ENCODE data around the gene CBLIF. TPM values are rescaled to one million over a fixed set of nuclear protein-coding genes. Genes with fewer than 3 reads are reported as not detected.
"Not testable (repeated sequence)": the region's sequence is repeated elsewhere in the genome, so short reads cannot be mapped to it uniquely, and the experiment has no call there.

Gene CBLIF
- total RNA-seq, 2 experiments from 2014 or later: not detected

GRCh38 chr11:59842316-59842715 is 3.0 kb downstream of the CBLIF start:
- Mint-ChIP-seq H3K27ac (no peak overlapping the region), H3K9me3 (no peaks in the 10 kb centered on the region), H3K4me1 (ENCODE audit: low read depth) (no peaks in the 10 kb centered on the region), H3K27me3 (no peaks in the 10 kb centered on the region), H3K36me3 (no peaks in the 10 kb centered on the region), H3K4me3 (no peak overlapping the region)
- ChIA-PET POLR2A (no interaction called here), CTCF (no interaction called here)
- intact Hi-C loops (cut with micrococcal nuclease): no loop called here
- DNase-seq: no peak

- H3K4me3 Mint-ChIP-seq: no peak overlapping the region
- no peak for DNase-seq
- H3K4me1 Mint-ChIP-seq (ENCODE audit: low read depth): no peaks in the 10 kb centered on the region
- H3K27me3 Mint-ChIP-seq: no peaks in the 10 kb centered on the region
- intact Hi-C loops (cut with micrococcal nuclease): no loop called here
- CTCF ChIA-PET: no interaction called here
- POLR2A ChIA-PET: interaction anchor here (0.6 kb wide), 1 partner anchor 985 kb away, joined by 3 read pairs; no protein-coding TSS in a partner anchor
- no peaks in the 10 kb centered on the region for H3K9me3 Mint-ChIP-seq
- H3K36me3 Mint-ChIP-seq: no peaks in the 10 kb centered on the region
- H3K27ac Mint-ChIP-seq: no peak overlapping the region
These were observed 3.8 kb downstream of the CBLIF start for GRCh38 chr11:59841514-59841913.

- ChIA-PET POLR2A (no interaction called here), CTCF (no interaction called here)
- Mint-ChIP-seq H3K27ac (no peak overlapping the region), H3K36me3 (no peaks in the 10 kb centered on the region), H3K9me3 (no peaks in the 10 kb centered on the region), H3K27me3 (peaks cover under 1% of the 10 kb centered on the region), H3K4me1 (ENCODE audit: low read depth) (no peaks in the 10 kb centered on the region), H3K4me3 (no peak overlapping the region)
- DNase-seq: no peak
- intact Hi-C loops (cut with micrococcal nuclease): no loop called here
These were observed 5.7 kb downstream of the CBLIF start for GRCh38 chr11:59839615-59840014.

GRCh38 chr11:59833602-59834001 is 11.7 kb downstream of the CBLIF start:
- DNase-seq: no peak
- Mint-ChIP-seq H3K4me3 (no peak overlapping the region), H3K36me3 (no peaks in the 10 kb centered on the region), H3K27me3 (peaks cover 2% of the 10 kb centered on the region), H3K9me3 (no peaks in the 10 kb centered on the region), H3K4me1 (ENCODE audit: low read depth) (peaks cover 3% of the 10 kb centered on the region), H3K27ac (no peak overlapping the region)
- CTCF ChIA-PET: no interaction called here
- intact Hi-C loops (cut with micrococcal nuclease): no loop called here
- POLR2A ChIA-PET: no interaction called here

GRCh38 chr11:59829358-59829757 is 15.9 kb downstream of the CBLIF start:
- DNase-seq: no peak
- intact Hi-C loops (cut with micrococcal nuclease): no loop called here
- Mint-ChIP-seq H3K4me3 (no peak overlapping the region), H3K36me3 (no peaks in the 10 kb centered on the region), H3K9me3 (no peaks in the 10 kb centered on the region), H3K27me3 (no peaks in the 10 kb centered on the region), H3K27ac (no peak overlapping the region), H3K4me1 (ENCODE audit: low read depth) (peaks cover 3% of the 10 kb centered on the region)
- CTCF ChIA-PET: interaction anchor here (0.6 kb wide), 1 partner anchor 268 kb away, joined by 4 read pairs; no protein-coding TSS in a partner anchor
- POLR2A ChIA-PET: no interaction called here

- no peaks in the 10 kb centered on the region for H3K36me3 Mint-ChIP-seq
- H3K4me3 Mint-ChIP-seq: no peak overlapping the region
- peak; percentile 17 for DNase-seq
- ChIA-PET CTCF (interaction anchor here (0.7 to 4.0 kb wide), 10 partner anchors 13 to 687 kb away, joined by 3 to 27 read pairs (median 3); partner anchors contain the start of gene MRPL16), POLR2A (no interaction called here)
- no peaks in the 10 kb centered on the region for H3K27me3 Mint-ChIP-seq
- H3K27ac Mint-ChIP-seq: no peak overlapping the region
- H3K4me1 Mint-ChIP-seq (ENCODE audit: low read depth): peaks cover 8% of the 10 kb centered on the region
- no peaks in the 10 kb centered on the region for H3K9me3 Mint-ChIP-seq
- intact Hi-C loops (cut with micrococcal nuclease): loop anchor here (1.0 to 5.0 kb wide), 3 partner anchors 96 to 370 kb away; no protein-coding TSS in a partner anchor
These were observed 22.2 kb downstream of the CBLIF start for GRCh38 chr11:59822989-59823566.

- peaks cover 11% of the 10 kb centered on the region for H3K4me1 Mint-ChIP-seq (ENCODE audit: low read depth)
- CTCF ChIA-PET: interaction anchor here (2.7 kb wide), 1 partner anchor 100 kb away, joined by 9 read pairs; no protein-coding TSS in a partner anchor
- H3K4me3 Mint-ChIP-seq: no peak overlapping the region
- no peaks in the 10 kb centered on the region for H3K9me3 Mint-ChIP-seq
- no peaks in the 10 kb centered on the region for H3K27me3 Mint-ChIP-seq
- POLR2A ChIA-PET: no interaction called here
- DNase-seq: no peak
- intact Hi-C loops (cut with micrococcal nuclease): no loop called here
- H3K36me3 Mint-ChIP-seq: no peaks in the 10 kb centered on the region
- H3K27ac Mint-ChIP-seq: no peak overlapping the region
These were observed 26.7 kb downstream of the CBLIF start for GRCh38 chr11:59818572-59818971.

GRCh38 chr11:59816434-59816833 is 28.9 kb downstream of the CBLIF start:
- intact Hi-C loops (cut with micrococcal nuclease); H3K4me1 Mint-ChIP-seq (ENCODE audit: low read depth); DNase-seq; H3K9me3 Mint-ChIP-seq; H3K27me3 Mint-ChIP-seq; H3K4me3 Mint-ChIP-seq; H3K36me3 Mint-ChIP-seq; H3K27ac Mint-ChIP-seq; CTCF ChIA-PET; POLR2A ChIA-PET: not testable (repeated sequence)

GRCh38 chr11:59815754-59816153 is 29.5 kb downstream of the CBLIF start:
- POLR2A ChIA-PET: no interaction called here
- no peak overlapping the region for H3K27ac Mint-ChIP-seq
- no peaks in the 10 kb centered on the region for H3K9me3 Mint-ChIP-seq
- H3K4me3 Mint-ChIP-seq: no peak overlapping the region
- no peak for DNase-seq
- no peaks in the 10 kb centered on the region for H3K36me3 Mint-ChIP-seq
- CTCF ChIA-PET: no interaction called here
- H3K27me3 Mint-ChIP-seq: no peaks in the 10 kb centered on the region
- H3K4me1 Mint-ChIP-seq (ENCODE audit: low read depth): peaks cover 12% of the 10 kb centered on the region
- intact Hi-C loops (cut with micrococcal nuclease): no loop called here

- Mint-ChIP-seq H3K4me1 (ENCODE audit: low read depth) (peaks cover 19% of the 10 kb centered on the region), H3K27me3 (no peaks in the 10 kb centered on the region), H3K36me3 (peaks cover 2% of the 10 kb centered on the region), H3K9me3 (no peaks in the 10 kb centered on the region), H3K4me3 (peak overlapping the region; percentile 35), H3K27ac (peak overlapping the region; percentile 25)
- ChIA-PET CTCF (interaction anchor here (0.6 kb wide), 1 partner anchor 12 kb away, joined by 3 read pairs; no protein-coding TSS in a partner anchor), POLR2A (no interaction called here)
- no peak for DNase-seq
- intact Hi-C loops (cut with micrococcal nuclease): loop anchor here (5.0 kb wide), 2 partner anchors 197 to 262 kb away; partner anchors contain the start of gene OSBP
These were observed 31.3 kb downstream of the CBLIF start for GRCh38 chr11:59814021-59814420.

GRCh38 chr11:59813364-59813763 is 31.9 kb downstream of the CBLIF start:
- peaks cover 20% of the 10 kb centered on the region for H3K4me1 Mint-ChIP-seq (ENCODE audit: low read depth)
- no peaks in the 10 kb centered on the region for H3K9me3 Mint-ChIP-seq
- ChIA-PET POLR2A (no interaction called here), CTCF (interaction anchor here (0.6 kb wide), 1 partner anchor 12 kb away, joined by 3 read pairs; no protein-coding TSS in a partner anchor)
- intact Hi-C loops (cut with micrococcal nuclease): loop anchor here (5.0 kb wide), 2 partner anchors 196 to 261 kb away; partner anchors contain the start of gene OSBP
- DNase-seq: no peak
- H3K27ac Mint-ChIP-seq: no peak overlapping the region
- H3K27me3 Mint-ChIP-seq: no peaks in the 10 kb centered on the region
- H3K4me3 Mint-ChIP-seq: no peak overlapping the region
- peaks cover 3% of the 10 kb centered on the region for H3K36me3 Mint-ChIP-seq

GRCh38 chr11:59812220-59812619 is 33.1 kb downstream of the CBLIF start:
- ChIA-PET POLR2A (no interaction called here), CTCF (interaction anchor here (0.6 to 5.9 kb wide), 2 partner anchors 58 to 90 kb away, joined by 5 to 54 read pairs; partner anchors contain the start of gene STX3)
- H3K36me3 Mint-ChIP-seq: peaks cover 7% of the 10 kb centered on the region
- H3K4me1 Mint-ChIP-seq (ENCODE audit: low read depth): peaks cover 20% of the 10 kb centered on the region
- no peaks in the 10 kb centered on the region for H3K9me3 Mint-ChIP-seq
- no peak overlapping the region for H3K4me3 Mint-ChIP-seq
- no peaks in the 10 kb centered on the region for H3K27me3 Mint-ChIP-seq
- no peak for DNase-seq
- H3K27ac Mint-ChIP-seq: no peak overlapping the region
- intact Hi-C loops (cut with micrococcal nuclease): loop anchor here (5.0 kb wide), 2 partner anchors 195 to 260 kb away; partner anchors contain the start of gene OSBP

- peaks cover 16% of the 10 kb centered on the region for H3K36me3 Mint-ChIP-seq
These were observed 34.4 kb downstream of the CBLIF start for GRCh38 chr11:59810911-59811259.

More at GRCh38 chr11:59810911-59811259, 34.4 kb downstream of the CBLIF start:
- CTCF ChIA-PET: interaction anchor here (0.9 to 5.9 kb wide), 5 partner anchors 9 to 108 kb away, joined by 3 to 54 read pairs (median 6); partner anchors contain the start of gene STX3
- Mint-ChIP-seq H3K4me1 (ENCODE audit: low read depth) (peaks cover 20% of the 10 kb centered on the region), H3K4me3 (peak overlapping the region; percentile 90), H3K27ac (peak overlapping the region; percentile 86), H3K27me3 (no peaks in the 10 kb centered on the region), H3K9me3 (no peaks in the 10 kb centered on the region)
- POLR2A ChIA-PET: no interaction called here
- intact Hi-C loops (cut with micrococcal nuclease): loop anchor here (1.0 to 5.0 kb wide), 5 partner anchors 54 to 259 kb away; partner anchors contain the start of genes OSBP and PATL1
- DNase-seq: no peak

Data from activated CD4-positive, alpha-beta memory T cell treated with anti-CD3 and anti-CD28 coated beads for 36 hours (primary cell).